Karpas-422 (cell line): ENCODE measurements around the gene SUPT16H. TPM values are rescaled to one million over a fixed set of nuclear protein-coding genes. Genes with fewer than 3 reads are reported as not detected.
A peak's percentile ranks its signal among the peaks of the same experiment; 100 is the strongest.
"Not testable (repeated sequence)": the region's sequence is repeated elsewhere in the genome, so short reads cannot be mapped to it uniquely, and the experiment has no call there.

ENCODE experiments used
- DNase-seq: peaks from one replicate; pipeline ENCODE4 v3.0.0-alpha.2; 2015
- H2AFZ ChIP-seq: fragments of 200-600 bp; sonication (generic); 2 replicates; pipeline ENCODE4 v1.6.1; 2014; ENCODE audit warnings: antibody characterized with exemption, low read length, mixed read lengths
- H3K27ac ChIP-seq: fragments of 200-600 bp; sonication (generic); 2 replicates; pipeline ENCODE4 v1.5.1; 2014; ENCODE audit warnings: mild to moderate bottlenecking, low read length, moderate library complexity
- H3K27me3 ChIP-seq: fragments of 200-600 bp; sonication (generic); 2 replicates; pipeline ENCODE4 v1.6.1; 2014; ENCODE audit warnings: low read length, mixed read lengths
- H3K36me3 ChIP-seq: fragments of 200-600 bp; sonication (generic); 2 replicates; pipeline ENCODE4 v1.6.1; 2014; ENCODE audit warnings: low read length, mixed read lengths; ENCODE audit not compliant: insufficient read depth
- H3K4me1 ChIP-seq: fragments of 200-600 bp; sonication (generic); 2 replicates; pipeline ENCODE4 v1.6.1; 2014; ENCODE audit warnings: mild to moderate bottlenecking, low read length, mixed read lengths
- H3K4me2 ChIP-seq: fragments of 200-600 bp; sonication (generic); 2 replicates; pipeline ENCODE4 v1.6.1; 2014; ENCODE audit warnings: low read length, low read depth, mild to moderate bottlenecking; ENCODE audit not compliant: poor library complexity, severe bottlenecking
- H3K4me3 ChIP-seq: fragments of 200-600 bp; sonication (generic); 2 replicates; pipeline ENCODE4 v1.5.1; 2014; ENCODE audit warnings: mild to moderate bottlenecking, antibody characterized with exemption, low read length, mixed read lengths
- H3K79me2 ChIP-seq: fragments of 200-600 bp; sonication (generic); 2 replicates; pipeline ENCODE4 v1.6.1; 2014; ENCODE audit warnings: mild to moderate bottlenecking, low read length, mixed read lengths
- H3K9ac ChIP-seq: fragments of 200-600 bp; sonication (generic); 2 replicates; pipeline ENCODE4 v1.6.0; 2014; ENCODE audit warnings: low read length
- H3K9me2 ChIP-seq: fragments of 200-600 bp; sonication (generic), shearing (Covaris generic); replicated peaks from 2 replicates; pipeline ENCODE4 v1.6.0; 2014; ENCODE audit warnings: mild to moderate bottlenecking, low read length, moderate library complexity; ENCODE audit not compliant: insufficient read depth
- H3K9me3 ChIP-seq: fragments of 300-700, 200-600 bp; sonication (generic); 2 replicates; pipeline ENCODE4 v1.6.1; 2014; ENCODE audit warnings: low read length, mixed read lengths
- H4K20me1 ChIP-seq: fragments of 200-600 bp; sonication (generic); 2 replicates; pipeline ENCODE4 v1.6.1; 2014; ENCODE audit warnings: mild to moderate bottlenecking, antibody characterized with exemption, low read length, low read depth; ENCODE audit not compliant: insufficient read depth
- small RNA-seq: library from RNA; depleted of rRNA; stranded (forward); fragments of <200 nt; gene quantifications from one replicate; pipeline ENCODE3, GENCODE V24; 2014
- total RNA-seq: library from RNA; depleted of rRNA; stranded (reverse); fragments of >200 nt; shearing (Covaris generic); gene quantifications from 2 replicates; pipeline ENCODE4 v1.2.3, GENCODE V29; 2014; ENCODE audit warnings: low replicate concordance; rRNA removed

SUPT16H gene
- total RNA-seq, 1 experiment from 2014 or later, result 102 TPM

DNA sequence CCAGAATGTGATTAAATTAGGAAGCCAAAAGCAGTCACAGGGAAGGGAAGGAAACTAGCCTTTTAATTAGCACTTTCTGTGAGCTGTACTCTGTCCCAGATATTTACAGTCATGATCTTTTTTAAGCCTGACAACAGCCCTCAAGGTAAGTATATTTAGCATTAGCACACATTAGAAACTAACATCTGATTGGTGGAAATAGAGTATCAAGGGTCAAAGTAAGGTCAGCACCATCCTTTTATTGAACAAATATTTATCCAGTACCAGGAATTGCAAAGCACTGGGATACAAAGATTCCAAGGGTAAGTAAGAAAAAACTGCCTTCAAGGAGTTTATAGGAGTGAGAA, 75.7 kb downstream of the SUPT16H start:
- Histone ChIP-seq H3K36me3 (no peaks in the 10 kb centered on the region), H2AFZ (peak overlapping the region; percentile 98), H3K4me1 (peaks cover 16% of the 10 kb centered on the region), H3K9me2 (no peaks in the 10 kb centered on the region), H4K20me1 (no peaks in the 10 kb centered on the region), H3K4me2 (peak overlapping the region; percentile 71), H3K9ac (peak overlapping the region; percentile 10; the same call in 1 of the 2 replicates), H3K4me3 (peak overlapping the region; percentile 55; the same call in 1 of the 2 replicates), H3K27ac (no peak overlapping the region), H3K9me3 (no peaks in the 10 kb centered on the region), H3K27me3 (no peaks in the 10 kb centered on the region), H3K79me2 (no peaks in the 10 kb centered on the region)
- peak; percentile 50 for DNase-seq

DNA sequence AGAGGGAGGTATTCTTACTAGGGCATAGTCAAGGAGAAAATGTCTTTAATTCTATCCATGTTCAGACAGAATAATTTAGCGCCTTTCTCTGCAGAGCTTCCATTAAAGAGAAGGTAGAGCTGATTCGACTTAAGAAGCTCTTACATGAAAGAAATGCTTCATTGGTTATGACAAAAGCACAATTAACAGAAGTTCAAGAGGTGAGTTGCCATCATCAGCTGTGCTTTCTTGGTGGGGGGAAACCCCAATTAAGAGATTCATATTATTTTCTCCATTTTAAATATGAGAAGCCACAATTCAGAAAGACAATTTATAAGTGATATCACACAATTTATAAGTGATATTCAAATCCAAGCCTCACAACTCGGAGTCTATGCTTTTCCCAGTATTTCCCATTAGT, 76.2 kb downstream of the SUPT16H start:
- Histone ChIP-seq H3K4me1 (peaks cover 16% of the 10 kb centered on the region), H3K79me2 (no peaks in the 10 kb centered on the region), H4K20me1 (no peaks in the 10 kb centered on the region), H3K9me2 (no peaks in the 10 kb centered on the region), H3K9ac (no peak overlapping the region), H3K27me3 (no peaks in the 10 kb centered on the region), H3K9me3 (no peaks in the 10 kb centered on the region), H2AFZ (no peak overlapping the region), H3K36me3 (no peaks in the 10 kb centered on the region), H3K4me2 (no peak overlapping the region), H3K4me3 (no peak overlapping the region), H3K27ac (no peak overlapping the region)
- DNase-seq, result no peak

DNA sequence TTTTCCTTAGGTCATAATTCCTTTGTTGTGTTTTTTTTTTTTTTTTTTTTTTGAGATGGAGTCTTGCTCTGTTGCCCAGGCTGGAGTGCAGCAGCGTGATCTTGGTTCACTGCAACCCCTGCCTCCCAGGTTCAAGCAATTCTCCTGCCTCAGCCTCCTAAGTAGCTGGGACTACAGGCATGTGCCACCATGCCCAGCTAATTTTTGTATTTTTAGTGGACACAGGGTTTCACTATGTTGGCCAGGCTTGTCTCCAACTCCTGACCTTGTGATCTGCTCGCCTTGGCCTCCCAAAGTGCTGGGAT, 81.0 kb downstream of the SUPT16H start:
- H3K4me1 ChIP-seq, result peaks cover 19% of the 10 kb centered on the region
- H3K36me3 ChIP-seq, H3K4me3 ChIP-seq, H3K79me2 ChIP-seq, H3K27ac ChIP-seq, H3K9me3 ChIP-seq, H4K20me1 ChIP-seq, H3K9me2 ChIP-seq, H2AFZ ChIP-seq, H3K4me2 ChIP-seq, DNase-seq, H3K9ac ChIP-seq, H3K27me3 ChIP-seq: not testable (repeated sequence)

DNA sequence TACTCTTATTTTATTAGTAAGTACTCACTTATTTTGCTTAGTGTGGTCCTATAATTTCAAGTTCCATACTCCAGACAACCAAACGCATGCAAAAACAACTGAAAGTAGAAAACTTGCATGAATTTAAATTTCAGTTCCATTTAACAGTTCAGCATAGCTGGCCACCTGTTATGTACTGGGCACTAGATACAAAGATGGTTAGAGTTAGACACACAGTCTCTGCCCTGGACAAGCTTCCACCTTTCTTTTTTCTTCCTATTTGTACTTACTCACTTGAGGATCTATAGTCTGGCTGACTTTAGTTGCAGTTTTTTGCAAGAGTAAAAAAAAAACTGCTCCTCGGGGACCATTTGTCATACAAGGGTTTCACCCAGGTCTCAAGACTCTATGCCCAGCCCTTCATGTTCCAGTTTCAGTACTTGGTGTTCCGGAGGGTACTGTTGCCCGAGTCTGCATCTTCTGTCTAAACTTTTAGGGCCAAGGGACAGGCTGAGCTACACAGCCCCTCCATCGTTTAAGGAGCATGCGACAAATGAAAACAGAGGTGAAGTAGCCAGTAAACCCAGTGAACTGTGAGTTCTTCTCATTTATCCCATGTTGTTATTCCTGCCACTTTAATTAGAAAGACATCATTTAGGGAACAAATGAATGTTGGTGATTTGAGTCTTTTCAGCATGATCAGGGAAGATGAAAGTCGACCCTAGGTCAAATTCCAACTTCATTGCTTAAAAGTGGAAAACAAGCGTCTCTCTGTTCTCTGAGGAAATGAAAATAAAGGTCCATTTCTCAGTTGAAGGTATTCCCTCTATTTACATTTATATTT, 81.6 kb downstream of the SUPT16H start:
- no peaks in the 10 kb centered on the region for H4K20me1 ChIP-seq
- H3K9me3 ChIP-seq, result no peaks in the 10 kb centered on the region
- peak overlapping the region; percentile 1 for H3K4me2 ChIP-seq
- no peak overlapping the region for H3K9ac ChIP-seq
- no peak overlapping the region for H2AFZ ChIP-seq
- H3K4me3 ChIP-seq, result no peak overlapping the region
- peaks cover 19% of the 10 kb centered on the region for H3K4me1 ChIP-seq
- H3K79me2 ChIP-seq, result no peaks in the 10 kb centered on the region
- H3K27ac ChIP-seq, result no peak overlapping the region
- no peaks in the 10 kb centered on the region for H3K27me3 ChIP-seq
- no peaks in the 10 kb centered on the region for H3K36me3 ChIP-seq
- H3K9me2 ChIP-seq, result no peaks in the 10 kb centered on the region
- DNase-seq, result no peak

Small RNAs within 50 kb of the gene (small RNA-seq; reads per million reads assigned to genes)
- gene RN7SL650P (not detected), gene SNORD8 (3,307 reads per million, percentile 100 among the genes with 10 or more reads in this experiment), gene SNORD9 (36.2 reads per million, percentile 98 among the genes with 10 or more reads in this experiment)

Other genes with a start within 250 kb of the SUPT16H start
- gene OR5AU1, start 228.0 kb downstream of the SUPT16H start, total RNA-seq, result not detected in 2 replicates
- 661 and 1,144 TPM in 2 replicates for gene HNRNPC, start 114.6 kb downstream of the SUPT16H start, total RNA-seq
- gene RPGRIP1, start 103.9 kb downstream of the SUPT16H start, total RNA-seq, result not detected in 2 replicates
- 152 and 158 TPM in 2 replicates for gene CHD8, start 72.1 kb upstream of the SUPT16H start, total RNA-seq
- 37.6 and 40.3 TPM in 2 replicates for gene RAB2B, start 92.9 kb upstream of the SUPT16H start, total RNA-seq
- gene TOX4, start 93.2 kb upstream of the SUPT16H start, total RNA-seq, result 32.3 and 56.7 TPM in 2 replicates
- 83.1 and 105 TPM in 2 replicates for gene METTL3, start 127.3 kb upstream of the SUPT16H start, total RNA-seq
- gene SALL2, start 142.3 kb upstream of the SUPT16H start, total RNA-seq, result not detected in 2 replicates
- gene OR10G3, start 196.1 kb upstream of the SUPT16H start, total RNA-seq, result not detected in 2 replicates